GM12872 (cell line): ENCODE measurements around the gene OR2AE1.

Experiments used
- TF ChIP-seq, protein P1 (sequence below): IDR thresholded peaks from 3 replicates; pipeline ENCODE4 v1.5.1; 2011; ENCODE audit warnings: low read depth, mild to moderate bottlenecking, low read length, moderate library complexity; ENCODE audit not compliant: insufficient read depth

The OR2AE1 gene

GRCh38 chr7:99844328-99844727, 32.5 kb downstream of the OR2AE1 start:
- TF ChIP-seq, protein P1, sequence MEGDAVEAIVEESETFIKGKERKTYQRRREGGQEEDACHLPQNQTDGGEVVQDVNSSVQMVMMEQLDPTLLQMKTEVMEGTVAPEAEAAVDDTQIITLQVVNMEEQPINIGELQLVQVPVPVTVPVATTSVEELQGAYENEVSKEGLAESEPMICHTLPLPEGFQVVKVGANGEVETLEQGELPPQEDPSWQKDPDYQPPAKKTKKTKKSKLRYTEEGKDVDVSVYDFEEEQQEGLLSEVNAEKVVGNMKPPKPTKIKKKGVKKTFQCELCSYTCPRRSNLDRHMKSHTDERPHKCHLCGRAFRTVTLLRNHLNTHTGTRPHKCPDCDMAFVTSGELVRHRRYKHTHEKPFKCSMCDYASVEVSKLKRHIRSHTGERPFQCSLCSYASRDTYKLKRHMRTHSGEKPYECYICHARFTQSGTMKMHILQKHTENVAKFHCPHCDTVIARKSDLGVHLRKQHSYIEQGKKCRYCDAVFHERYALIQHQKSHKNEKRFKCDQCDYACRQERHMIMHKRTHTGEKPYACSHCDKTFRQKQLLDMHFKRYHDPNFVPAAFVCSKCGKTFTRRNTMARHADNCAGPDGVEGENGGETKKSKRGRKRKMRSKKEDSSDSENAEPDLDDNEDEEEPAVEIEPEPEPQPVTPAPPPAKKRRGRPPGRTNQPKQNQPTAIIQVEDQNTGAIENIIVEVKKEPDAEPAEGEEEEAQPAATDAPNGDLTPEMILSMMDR, result no peak

GRCh38 chr7:99843808-99844207, 33.0 kb downstream of the OR2AE1 start:
- TF ChIP-seq, protein P1, result no peak

GRCh38 chr7:99842926-99843325, 33.9 kb downstream of the OR2AE1 start:
- TF ChIP-seq, protein P1, result no peak

DNA sequence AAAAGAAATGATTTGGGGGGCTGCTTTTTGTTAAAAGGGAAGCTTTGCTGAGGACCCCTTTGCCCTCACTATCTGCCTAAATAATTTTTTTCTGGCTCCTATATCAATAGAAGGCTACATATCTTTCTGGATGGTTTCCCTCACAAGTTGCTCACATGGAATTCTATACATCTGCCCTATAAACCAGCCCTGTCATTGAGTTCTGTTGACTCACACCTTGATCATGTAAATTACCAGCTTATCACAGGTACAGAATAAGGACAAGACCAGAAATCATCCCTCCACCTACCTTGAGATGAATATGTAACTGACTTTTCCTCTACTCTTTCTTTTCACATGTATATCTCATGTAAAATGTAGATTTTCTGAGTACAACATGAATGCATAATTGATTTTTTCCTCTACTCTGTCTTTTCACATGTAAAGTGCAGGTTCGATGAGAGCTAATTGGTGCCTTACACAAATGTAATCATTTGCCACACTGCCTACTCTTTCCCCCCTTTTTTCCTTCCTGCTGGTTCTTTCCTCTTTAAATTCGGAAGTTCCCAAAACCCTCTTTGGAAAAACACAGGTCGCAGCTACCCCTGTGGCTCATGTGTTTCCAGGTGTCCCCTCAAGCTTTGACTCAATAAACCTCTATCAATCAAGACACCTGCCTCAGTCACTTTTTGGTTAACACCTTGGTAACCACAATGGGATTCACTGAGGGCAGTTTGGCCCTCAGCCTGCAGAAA, 36.5 kb downstream of the OR2AE1 start:
- TF ChIP-seq, protein P1, result no peak

DNA sequence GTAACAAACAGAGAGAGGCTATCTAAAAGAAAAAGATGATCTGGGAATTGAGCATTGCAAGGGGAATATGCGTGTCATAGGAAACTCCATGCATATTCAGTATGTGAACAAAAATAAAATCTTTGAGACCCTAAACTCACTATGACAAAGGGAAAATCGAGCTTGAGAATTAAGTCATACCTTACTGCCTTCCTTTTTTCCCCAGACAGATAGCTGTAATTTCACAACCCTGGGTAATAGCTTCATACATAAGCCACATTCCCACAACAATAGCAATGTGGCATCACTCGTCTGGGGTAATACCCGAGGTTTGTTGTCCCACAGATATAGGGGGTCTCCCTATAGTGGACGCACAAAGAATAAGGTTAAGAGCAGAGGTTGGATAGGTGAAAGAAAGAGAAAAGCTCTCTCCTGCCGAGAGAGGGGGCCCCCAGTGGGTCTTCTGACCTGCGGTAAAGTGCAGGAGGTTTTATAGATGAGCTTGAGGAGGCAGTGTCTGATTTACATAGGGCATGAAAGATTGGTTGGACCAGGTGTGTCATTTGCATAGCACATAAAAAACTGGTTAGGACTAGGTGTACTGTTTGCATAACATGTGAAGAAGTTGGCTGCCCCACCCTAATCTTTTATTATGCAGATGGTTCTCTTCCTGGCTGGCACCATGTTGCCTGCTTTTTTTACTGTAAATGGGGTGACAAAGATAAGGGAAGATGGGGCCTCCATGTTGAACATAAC, 37.4 kb downstream of the OR2AE1 start:
- TF ChIP-seq, protein P1, result no peak

- TF ChIP-seq, protein P1, result peak; percentile 53
Observed at GRCh38 chr7:99837649-99838361, 39.0 kb downstream of the OR2AE1 start.

- TF ChIP-seq, protein P1, result no peak
Observed at GRCh38 chr7:99835189-99835588, 41.6 kb downstream of the OR2AE1 start.
